Activated naive CD4-positive, alpha-beta T cell treated with anti-CD3 and anti-CD28 coated beads, Interleukin-2, amount 10 ng/mL, durations not matched to agents 7 days and 5 days (primary cell): ENCODE measurements around the gene C5orf58.

Source experiments
- CTCF ChIA-PET: fragments of 350-600 bp; sonication (Branson Sonifier 250); formaldehyde crosslinking; loops from one replicate; lab custom pipeline; 2021; ENCODE audit warnings: antibody characterized with exemption; lab: Charles Lee
- DNase-seq: peaks from one replicate; pipeline ENCODE4 v3.0.0-alpha.2; 2020
- H3K27ac Mint-ChIP-seq: one replicate; pipeline ENCODE4 v1.8.0; 2021; ENCODE audit warnings: mild to moderate bottlenecking, moderate library complexity, mixed read lengths
- H3K27me3 Mint-ChIP-seq: one replicate; pipeline ENCODE4 v1.8.0; 2021; ENCODE audit warnings: mild to moderate bottlenecking, mixed read lengths
- H3K36me3 Mint-ChIP-seq: one replicate; pipeline ENCODE4 v1.8.0; 2021; ENCODE audit warnings: mixed read lengths
- H3K4me1 Mint-ChIP-seq: one replicate; pipeline ENCODE4 v1.8.0; 2021; ENCODE audit warnings: mixed read lengths
- H3K4me3 Mint-ChIP-seq: one replicate; pipeline ENCODE4 v1.8.0; 2021; ENCODE audit warnings: mild to moderate bottlenecking, moderate library complexity, mixed read lengths
- H3K9me3 Mint-ChIP-seq: one replicate; pipeline ENCODE4 v1.8.0; 2021; ENCODE audit warnings: mixed read lengths

Gene C5orf58, protein sequence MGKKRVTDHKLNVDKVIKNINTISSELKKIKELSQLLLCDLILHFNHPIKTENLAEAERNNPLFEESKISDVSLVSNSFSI

GRCh38 chr5:170232786-170233185 lies at the start of gene C5orf58:
TSS of gene C5orf58 (plus strand) at chr5:170232985. CDS start at chr5:170234977, 1,992 bp downstream.
- Mint-ChIP-seq H3K27me3 (no peaks in the 10 kb centered on the region), H3K9me3 (no peaks in the 10 kb centered on the region), H3K36me3 (peaks cover 15% of the 10 kb centered on the region), H3K4me1 (peaks cover under 1% of the 10 kb centered on the region), H3K4me3 (no peak within 1 kb of the TSS), H3K27ac (no peak within 1 kb of the TSS)
- DNase-seq: no peak
- CTCF ChIA-PET: interaction anchor here (10.7 kb wide), 1 partner anchor 107 kb away, joined by 218 read pairs; no protein-coding TSS in a partner anchor

- H3K4me3 Mint-ChIP-seq: no peak overlapping the region
- peaks cover 32% of the 10 kb centered on the region for H3K27me3 Mint-ChIP-seq
- H3K9me3 Mint-ChIP-seq: no peaks in the 10 kb centered on the region
- peak; percentile 60 for DNase-seq
- no peaks in the 10 kb centered on the region for H3K4me1 Mint-ChIP-seq
- CTCF ChIA-PET: interaction anchor here (0.6 to 4.3 kb wide), 19 partner anchors 9 to 1330 kb away, joined by 3 to 34 read pairs (median 3); no protein-coding TSS in a partner anchor
- no peak overlapping the region for H3K27ac Mint-ChIP-seq
- H3K36me3 Mint-ChIP-seq: no peaks in the 10 kb centered on the region
Measured at GRCh38 chr5:170183816-170184687, 48.7 kb upstream of the C5orf58 start.

GRCh38 chr5:170184737-170185136 lies 48.0 kb upstream of the C5orf58 start:
- CTCF ChIA-PET: interaction anchor here (0.6 to 4.3 kb wide), 16 partner anchors 9 to 1331 kb away, joined by 3 to 34 read pairs (median 4); no protein-coding TSS in a partner anchor
- peaks cover 32% of the 10 kb centered on the region for H3K27me3 Mint-ChIP-seq
- H3K27ac Mint-ChIP-seq: no peak overlapping the region
- no peak for DNase-seq
- H3K36me3 Mint-ChIP-seq: no peaks in the 10 kb centered on the region
- no peak overlapping the region for H3K4me3 Mint-ChIP-seq
- H3K4me1 Mint-ChIP-seq: no peaks in the 10 kb centered on the region
- no peaks in the 10 kb centered on the region for H3K9me3 Mint-ChIP-seq

GRCh38 chr5:170186156-170186555 lies 46.6 kb upstream of the C5orf58 start:
- Mint-ChIP-seq H3K4me1 (no peaks in the 10 kb centered on the region), H3K4me3 (no peak overlapping the region), H3K9me3 (no peaks in the 10 kb centered on the region), H3K27me3 (peaks cover 36% of the 10 kb centered on the region), H3K36me3 (no peaks in the 10 kb centered on the region), H3K27ac (no peak overlapping the region)
- CTCF ChIA-PET: interaction anchor here (1.0 to 2.5 kb wide), 3 partner anchors 9 to 88 kb away, joined by 3 to 23 read pairs (median 5); no protein-coding TSS in a partner anchor
- no peak for DNase-seq

- H3K27ac Mint-ChIP-seq: no peak overlapping the region
- CTCF ChIA-PET: interaction anchor here (1.0 kb wide), 1 partner anchor 12 kb away, joined by 3 read pairs; no protein-coding TSS in a partner anchor
- DNase-seq: no peak
- H3K36me3 Mint-ChIP-seq: no peaks in the 10 kb centered on the region
- peaks cover 34% of the 10 kb centered on the region for H3K27me3 Mint-ChIP-seq
- no peak overlapping the region for H3K4me3 Mint-ChIP-seq
- no peaks in the 10 kb centered on the region for H3K9me3 Mint-ChIP-seq
- H3K4me1 Mint-ChIP-seq: no peaks in the 10 kb centered on the region
Measured at GRCh38 chr5:170186856-170187255, 45.9 kb upstream of the C5orf58 start.

DNA sequence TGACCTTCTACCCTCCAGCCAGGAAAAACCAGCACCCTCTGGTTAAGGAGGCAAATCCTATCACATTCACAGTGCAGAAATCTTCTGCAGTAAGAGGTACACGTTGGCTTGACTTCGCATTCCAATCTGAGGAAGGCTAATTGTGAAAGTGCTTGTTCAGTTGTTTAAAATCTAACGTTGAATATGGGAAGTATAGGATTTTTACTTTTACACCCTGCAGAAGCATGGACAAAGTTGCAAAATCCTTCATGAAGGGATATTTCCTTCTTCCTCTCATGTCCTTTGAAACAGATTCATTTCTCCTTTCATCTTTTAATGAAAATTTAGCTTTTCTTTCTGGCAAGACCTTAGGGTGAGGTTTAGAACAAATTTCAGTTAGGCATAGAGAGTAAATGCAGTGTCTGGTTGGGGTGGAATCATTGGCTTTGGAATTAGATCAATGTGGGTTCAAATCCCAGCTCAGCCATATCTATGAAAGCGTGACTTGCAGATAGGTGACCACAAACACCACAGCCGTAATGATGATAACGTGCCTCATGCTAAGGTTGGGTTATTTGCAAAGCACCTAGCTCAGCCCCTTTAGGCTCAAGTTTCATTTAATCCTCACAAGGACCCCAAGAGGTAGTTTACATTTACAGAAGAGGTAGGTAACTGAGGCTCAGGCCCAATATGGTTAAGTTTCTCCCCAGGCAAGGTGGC lies 42.2 kb upstream of the C5orf58 start:
- H3K4me3 Mint-ChIP-seq: no peak overlapping the region
- no peaks in the 10 kb centered on the region for H3K4me1 Mint-ChIP-seq
- no peaks in the 10 kb centered on the region for H3K9me3 Mint-ChIP-seq
- H3K27ac Mint-ChIP-seq: no peak overlapping the region
- H3K36me3 Mint-ChIP-seq: no peaks in the 10 kb centered on the region
- peaks cover 12% of the 10 kb centered on the region for H3K27me3 Mint-ChIP-seq
- CTCF ChIA-PET: no interaction called here
- DNase-seq: no peak

DNA sequence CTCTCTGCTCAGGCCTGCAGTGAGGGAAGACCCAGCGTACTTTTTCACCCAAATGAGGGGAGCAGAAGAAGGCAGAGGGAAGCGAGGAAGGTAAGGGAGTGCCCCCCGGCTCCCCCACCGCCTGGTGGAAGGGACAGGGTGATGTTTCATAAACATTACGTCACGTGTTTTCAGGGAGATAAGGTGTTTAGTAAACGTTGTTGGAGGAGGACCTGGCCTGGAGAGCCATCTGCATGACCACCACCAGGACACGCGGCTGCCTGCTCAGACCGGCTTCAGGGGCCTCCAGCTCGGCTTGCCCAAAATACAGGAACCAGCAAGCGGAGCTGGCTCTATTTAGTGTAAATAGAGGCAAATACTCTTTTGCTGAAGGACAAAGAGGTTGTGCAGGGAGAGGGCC lies 40.0 kb upstream of the C5orf58 start:
- CTCF ChIA-PET: interaction anchor here (1.1 to 1.3 kb wide), 2 partner anchors 86 to 93 kb away, joined by 3 read pairs; no protein-coding TSS in a partner anchor
- peaks cover 19% of the 10 kb centered on the region for H3K27me3 Mint-ChIP-seq
- no peak overlapping the region for H3K4me3 Mint-ChIP-seq
- DNase-seq: no peak
- no peaks in the 10 kb centered on the region for H3K36me3 Mint-ChIP-seq
- H3K27ac Mint-ChIP-seq: no peak overlapping the region
- H3K4me1 Mint-ChIP-seq: no peaks in the 10 kb centered on the region
- H3K9me3 Mint-ChIP-seq: no peaks in the 10 kb centered on the region

DNA sequence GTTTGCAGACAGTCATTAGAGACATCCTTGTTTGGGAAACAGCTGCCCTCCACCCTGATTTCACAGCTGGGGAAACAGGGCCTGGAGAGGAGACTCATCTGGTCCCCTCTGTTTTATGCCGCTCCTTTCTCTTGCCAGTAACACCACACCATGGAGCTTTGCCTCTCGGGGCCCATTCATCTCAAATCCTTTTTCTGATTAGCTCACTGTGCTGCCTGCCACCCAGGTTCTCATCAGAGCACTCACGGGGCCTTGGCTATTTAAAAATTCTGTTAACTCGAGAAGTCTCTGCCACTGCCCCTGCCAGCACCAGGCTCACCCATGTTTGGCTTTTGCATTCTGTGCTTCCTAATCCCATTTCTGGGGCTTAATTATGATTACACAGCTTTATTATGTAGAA lies 36.8 kb upstream of the C5orf58 start:
- H3K9me3 Mint-ChIP-seq: no peaks in the 10 kb centered on the region
- H3K4me1 Mint-ChIP-seq: no peaks in the 10 kb centered on the region
- H3K27ac Mint-ChIP-seq: no peak overlapping the region
- H3K36me3 Mint-ChIP-seq: no peaks in the 10 kb centered on the region
- no peak for DNase-seq
- CTCF ChIA-PET: interaction anchor here (3.7 kb wide), 1 partner anchor 11 kb away, joined by 23 read pairs; no protein-coding TSS in a partner anchor
- no peak overlapping the region for H3K4me3 Mint-ChIP-seq
- peaks cover 26% of the 10 kb centered on the region for H3K27me3 Mint-ChIP-seq

DNA sequence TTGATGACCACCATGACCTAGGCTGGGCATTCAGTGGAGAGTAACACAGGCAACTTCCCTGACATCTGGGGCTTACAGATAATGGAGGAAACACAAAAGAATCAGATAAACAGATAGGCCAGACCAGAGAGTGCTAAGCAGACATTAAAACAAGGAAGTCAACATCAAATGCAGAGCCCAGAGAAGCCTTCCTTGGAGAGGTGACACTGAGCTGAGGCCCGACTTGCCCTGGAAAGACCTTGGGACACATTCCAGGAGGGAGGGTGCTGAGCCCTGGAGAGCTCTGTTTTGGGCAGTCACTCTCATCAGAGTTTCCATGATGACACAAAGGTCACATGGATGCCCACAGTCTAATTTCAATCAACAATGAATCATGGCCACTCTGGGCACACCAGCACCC lies 31.9 kb upstream of the C5orf58 start:
- Mint-ChIP-seq H3K27ac (no peak overlapping the region), H3K4me1 (no peaks in the 10 kb centered on the region), H3K4me3 (no peak overlapping the region), H3K27me3 (peaks cover 44% of the 10 kb centered on the region), H3K36me3 (no peaks in the 10 kb centered on the region), H3K9me3 (no peaks in the 10 kb centered on the region)
- CTCF ChIA-PET: interaction anchor here (1.1 kb wide), 1 partner anchor 234 kb away, joined by 3 read pairs; no protein-coding TSS in a partner anchor
- no peak for DNase-seq

DNA sequence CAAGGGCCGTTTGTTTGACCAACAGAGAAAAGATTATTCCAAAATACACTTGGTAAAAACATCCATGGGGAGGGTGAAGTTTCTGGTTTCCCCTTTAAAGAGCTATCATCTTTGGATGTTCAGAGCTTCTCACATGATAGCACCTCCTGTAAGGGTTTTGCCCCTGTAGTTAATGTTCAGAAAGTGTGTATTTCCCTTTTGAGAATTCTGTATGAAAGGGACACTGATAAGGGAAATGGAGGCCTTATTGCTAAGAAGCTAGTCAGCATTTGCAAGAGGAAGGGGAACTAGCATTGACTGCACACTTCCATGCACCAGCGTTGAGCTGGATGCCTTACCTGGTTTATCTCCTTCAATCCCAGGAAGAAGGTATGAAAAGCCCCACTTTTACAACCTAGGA lies 31.5 kb upstream of the C5orf58 start:
- no peaks in the 10 kb centered on the region for H3K9me3 Mint-ChIP-seq
- CTCF ChIA-PET: no interaction called here

DNA sequence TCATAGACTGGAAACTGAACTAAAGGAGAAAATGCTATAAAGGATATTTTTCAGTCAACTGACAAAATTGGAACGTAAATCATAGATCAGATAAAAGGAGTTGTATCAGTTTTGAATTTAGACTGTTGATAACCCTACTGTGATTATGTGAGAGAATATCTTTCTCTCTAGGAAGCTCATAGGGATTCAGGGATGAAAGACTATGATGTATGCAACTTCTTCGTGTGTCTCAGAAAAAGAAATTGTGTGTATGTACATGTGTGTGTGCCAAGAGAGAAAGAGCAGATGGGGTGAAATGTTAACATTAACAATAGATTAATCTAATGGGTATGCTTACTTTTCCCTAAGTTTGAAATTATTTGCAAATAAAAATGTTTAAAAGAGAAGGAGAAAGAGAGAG lies 30.7 kb upstream of the C5orf58 start:
- H3K4me3 Mint-ChIP-seq: no peak overlapping the region
- peaks cover 43% of the 10 kb centered on the region for H3K27me3 Mint-ChIP-seq
- no peaks in the 10 kb centered on the region for H3K9me3 Mint-ChIP-seq
- H3K4me1 Mint-ChIP-seq: no peaks in the 10 kb centered on the region
- no peaks in the 10 kb centered on the region for H3K36me3 Mint-ChIP-seq
- CTCF ChIA-PET: no interaction called here
- no peak for DNase-seq
- H3K27ac Mint-ChIP-seq: no peak overlapping the region

More for the DNA sequence above, 31.5 kb upstream of the C5orf58 start:
- H3K4me1 Mint-ChIP-seq: no peaks in the 10 kb centered on the region
- H3K27me3 Mint-ChIP-seq: peaks cover 42% of the 10 kb centered on the region
- no peaks in the 10 kb centered on the region for H3K36me3 Mint-ChIP-seq
- no peak overlapping the region for H3K27ac Mint-ChIP-seq
- no peak for DNase-seq
- H3K4me3 Mint-ChIP-seq: no peak overlapping the region

DNA sequence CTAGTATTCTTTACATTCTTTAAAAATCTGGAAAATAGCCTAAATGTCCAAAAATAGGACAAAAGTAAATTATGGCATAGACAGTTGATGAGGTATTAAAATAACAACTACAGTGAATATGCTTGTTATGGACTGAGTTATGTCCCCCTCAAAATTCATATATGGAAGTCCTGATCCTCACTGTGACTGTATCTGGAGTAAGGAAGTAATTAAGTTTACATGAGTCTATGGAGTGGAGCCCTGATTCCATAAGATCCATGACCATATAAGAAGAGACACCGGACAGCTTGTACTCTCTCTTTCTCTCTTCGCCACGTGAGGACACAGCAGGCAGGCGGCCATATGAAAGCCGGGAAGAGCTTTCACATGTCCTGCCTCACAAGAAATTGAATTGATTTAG lies 28.6 kb upstream of the C5orf58 start:
- DNase-seq: no peak
- Mint-ChIP-seq H3K36me3 (no peaks in the 10 kb centered on the region), H3K27me3 (peaks cover 36% of the 10 kb centered on the region), H3K27ac (no peak overlapping the region), H3K4me3 (no peak overlapping the region), H3K4me1 (no peaks in the 10 kb centered on the region), H3K9me3 (no peaks in the 10 kb centered on the region)
- CTCF ChIA-PET: no interaction called here

DNA sequence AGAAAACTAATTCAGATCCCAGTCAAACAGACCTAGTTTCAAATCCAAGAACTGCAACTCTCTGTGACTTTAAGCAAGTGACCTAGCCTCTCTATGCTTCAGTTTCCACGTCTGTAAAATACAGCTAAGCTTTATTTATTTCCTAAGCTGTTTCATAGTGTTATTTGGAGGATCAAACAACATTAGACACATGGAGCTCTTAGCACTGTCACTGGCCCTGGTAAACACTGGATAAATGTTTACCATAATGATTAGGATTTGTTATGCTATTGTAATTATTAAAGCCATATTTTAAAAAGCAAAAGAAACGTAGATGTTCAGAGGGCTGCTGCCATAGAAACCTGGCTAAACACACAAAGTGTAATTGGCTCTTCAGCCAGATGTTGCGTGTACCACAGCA lies 26.6 kb upstream of the C5orf58 start:
- H3K4me1 Mint-ChIP-seq: no peaks in the 10 kb centered on the region
- peaks cover 31% of the 10 kb centered on the region for H3K27me3 Mint-ChIP-seq
- no peaks in the 10 kb centered on the region for H3K36me3 Mint-ChIP-seq
- CTCF ChIA-PET: interaction anchor here (1.0 kb wide), 1 partner anchor 18 kb away, joined by 3 read pairs; no protein-coding TSS in a partner anchor
- H3K4me3 Mint-ChIP-seq: no peak overlapping the region
- DNase-seq: no peak
- no peaks in the 10 kb centered on the region for H3K9me3 Mint-ChIP-seq
- no peak overlapping the region for H3K27ac Mint-ChIP-seq

DNA sequence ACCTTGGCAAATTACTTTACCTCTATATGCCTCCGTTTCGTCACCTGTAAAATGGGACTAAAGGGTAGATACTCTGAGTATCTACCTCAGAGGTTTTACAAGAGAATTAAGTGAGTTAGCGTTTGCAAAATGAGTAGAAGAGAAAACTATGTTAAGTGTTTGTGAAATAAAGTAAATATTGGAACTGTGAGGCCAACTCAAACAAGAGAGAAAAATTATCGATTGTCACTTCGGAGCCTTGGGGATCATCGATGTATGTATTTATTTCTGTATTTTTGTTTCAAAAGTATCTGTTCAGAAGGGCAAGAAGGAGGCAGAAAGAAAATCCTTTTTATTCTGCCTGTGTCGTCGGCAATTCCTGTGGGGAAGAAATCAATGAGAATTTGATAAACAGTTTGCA lies 25.8 kb upstream of the C5orf58 start:
- Mint-ChIP-seq H3K9me3 (no peaks in the 10 kb centered on the region), H3K4me3 (no peak overlapping the region), H3K27me3 (peaks cover 31% of the 10 kb centered on the region), H3K36me3 (no peaks in the 10 kb centered on the region), H3K27ac (no peak overlapping the region), H3K4me1 (no peaks in the 10 kb centered on the region)
- CTCF ChIA-PET: no interaction called here
- no peak for DNase-seq
